ENCODE results near the gene ZNF438. TPM values are rescaled to one million over a fixed set of nuclear protein-coding genes. Genes with fewer than 3 reads are reported as not detected.

Gene ZNF438
- total and polyA plus RNA-seq, 2 of the 8 experiments (the other 6 are each of a cell fraction or from before 2014, with no cell fraction given), result 0.95 to 1.7 TPM

DNA sequence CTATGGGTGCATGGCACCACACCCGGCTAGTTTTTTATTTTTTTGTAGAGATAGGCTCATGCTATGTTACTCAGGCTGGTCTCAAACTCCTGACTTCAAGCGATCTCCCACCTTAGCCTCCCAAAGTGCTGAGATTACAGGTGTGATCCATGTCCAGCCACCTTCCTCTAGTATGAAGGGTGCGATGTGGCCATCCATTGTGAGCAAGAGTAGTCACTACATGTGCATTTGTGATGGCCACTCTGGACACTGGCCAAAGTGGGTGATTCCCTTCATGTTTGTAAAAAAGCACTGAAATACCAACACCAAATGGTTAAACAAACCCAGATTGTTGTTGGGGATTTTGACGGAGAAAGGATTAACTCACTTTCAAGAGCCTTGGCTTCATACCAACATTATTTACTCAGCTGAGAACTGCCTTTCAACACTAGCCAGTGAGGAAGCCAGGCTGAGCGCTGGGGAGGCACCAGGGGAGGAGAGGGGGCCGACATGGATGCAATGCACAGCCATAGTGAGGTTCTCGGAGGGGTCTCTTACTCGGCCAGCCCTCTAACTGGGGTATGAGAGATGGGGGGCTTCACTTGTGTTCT lies 204.0 kb downstream of the ZNF438 start (continued):
- TF ChIP-seq, protein P1, sequence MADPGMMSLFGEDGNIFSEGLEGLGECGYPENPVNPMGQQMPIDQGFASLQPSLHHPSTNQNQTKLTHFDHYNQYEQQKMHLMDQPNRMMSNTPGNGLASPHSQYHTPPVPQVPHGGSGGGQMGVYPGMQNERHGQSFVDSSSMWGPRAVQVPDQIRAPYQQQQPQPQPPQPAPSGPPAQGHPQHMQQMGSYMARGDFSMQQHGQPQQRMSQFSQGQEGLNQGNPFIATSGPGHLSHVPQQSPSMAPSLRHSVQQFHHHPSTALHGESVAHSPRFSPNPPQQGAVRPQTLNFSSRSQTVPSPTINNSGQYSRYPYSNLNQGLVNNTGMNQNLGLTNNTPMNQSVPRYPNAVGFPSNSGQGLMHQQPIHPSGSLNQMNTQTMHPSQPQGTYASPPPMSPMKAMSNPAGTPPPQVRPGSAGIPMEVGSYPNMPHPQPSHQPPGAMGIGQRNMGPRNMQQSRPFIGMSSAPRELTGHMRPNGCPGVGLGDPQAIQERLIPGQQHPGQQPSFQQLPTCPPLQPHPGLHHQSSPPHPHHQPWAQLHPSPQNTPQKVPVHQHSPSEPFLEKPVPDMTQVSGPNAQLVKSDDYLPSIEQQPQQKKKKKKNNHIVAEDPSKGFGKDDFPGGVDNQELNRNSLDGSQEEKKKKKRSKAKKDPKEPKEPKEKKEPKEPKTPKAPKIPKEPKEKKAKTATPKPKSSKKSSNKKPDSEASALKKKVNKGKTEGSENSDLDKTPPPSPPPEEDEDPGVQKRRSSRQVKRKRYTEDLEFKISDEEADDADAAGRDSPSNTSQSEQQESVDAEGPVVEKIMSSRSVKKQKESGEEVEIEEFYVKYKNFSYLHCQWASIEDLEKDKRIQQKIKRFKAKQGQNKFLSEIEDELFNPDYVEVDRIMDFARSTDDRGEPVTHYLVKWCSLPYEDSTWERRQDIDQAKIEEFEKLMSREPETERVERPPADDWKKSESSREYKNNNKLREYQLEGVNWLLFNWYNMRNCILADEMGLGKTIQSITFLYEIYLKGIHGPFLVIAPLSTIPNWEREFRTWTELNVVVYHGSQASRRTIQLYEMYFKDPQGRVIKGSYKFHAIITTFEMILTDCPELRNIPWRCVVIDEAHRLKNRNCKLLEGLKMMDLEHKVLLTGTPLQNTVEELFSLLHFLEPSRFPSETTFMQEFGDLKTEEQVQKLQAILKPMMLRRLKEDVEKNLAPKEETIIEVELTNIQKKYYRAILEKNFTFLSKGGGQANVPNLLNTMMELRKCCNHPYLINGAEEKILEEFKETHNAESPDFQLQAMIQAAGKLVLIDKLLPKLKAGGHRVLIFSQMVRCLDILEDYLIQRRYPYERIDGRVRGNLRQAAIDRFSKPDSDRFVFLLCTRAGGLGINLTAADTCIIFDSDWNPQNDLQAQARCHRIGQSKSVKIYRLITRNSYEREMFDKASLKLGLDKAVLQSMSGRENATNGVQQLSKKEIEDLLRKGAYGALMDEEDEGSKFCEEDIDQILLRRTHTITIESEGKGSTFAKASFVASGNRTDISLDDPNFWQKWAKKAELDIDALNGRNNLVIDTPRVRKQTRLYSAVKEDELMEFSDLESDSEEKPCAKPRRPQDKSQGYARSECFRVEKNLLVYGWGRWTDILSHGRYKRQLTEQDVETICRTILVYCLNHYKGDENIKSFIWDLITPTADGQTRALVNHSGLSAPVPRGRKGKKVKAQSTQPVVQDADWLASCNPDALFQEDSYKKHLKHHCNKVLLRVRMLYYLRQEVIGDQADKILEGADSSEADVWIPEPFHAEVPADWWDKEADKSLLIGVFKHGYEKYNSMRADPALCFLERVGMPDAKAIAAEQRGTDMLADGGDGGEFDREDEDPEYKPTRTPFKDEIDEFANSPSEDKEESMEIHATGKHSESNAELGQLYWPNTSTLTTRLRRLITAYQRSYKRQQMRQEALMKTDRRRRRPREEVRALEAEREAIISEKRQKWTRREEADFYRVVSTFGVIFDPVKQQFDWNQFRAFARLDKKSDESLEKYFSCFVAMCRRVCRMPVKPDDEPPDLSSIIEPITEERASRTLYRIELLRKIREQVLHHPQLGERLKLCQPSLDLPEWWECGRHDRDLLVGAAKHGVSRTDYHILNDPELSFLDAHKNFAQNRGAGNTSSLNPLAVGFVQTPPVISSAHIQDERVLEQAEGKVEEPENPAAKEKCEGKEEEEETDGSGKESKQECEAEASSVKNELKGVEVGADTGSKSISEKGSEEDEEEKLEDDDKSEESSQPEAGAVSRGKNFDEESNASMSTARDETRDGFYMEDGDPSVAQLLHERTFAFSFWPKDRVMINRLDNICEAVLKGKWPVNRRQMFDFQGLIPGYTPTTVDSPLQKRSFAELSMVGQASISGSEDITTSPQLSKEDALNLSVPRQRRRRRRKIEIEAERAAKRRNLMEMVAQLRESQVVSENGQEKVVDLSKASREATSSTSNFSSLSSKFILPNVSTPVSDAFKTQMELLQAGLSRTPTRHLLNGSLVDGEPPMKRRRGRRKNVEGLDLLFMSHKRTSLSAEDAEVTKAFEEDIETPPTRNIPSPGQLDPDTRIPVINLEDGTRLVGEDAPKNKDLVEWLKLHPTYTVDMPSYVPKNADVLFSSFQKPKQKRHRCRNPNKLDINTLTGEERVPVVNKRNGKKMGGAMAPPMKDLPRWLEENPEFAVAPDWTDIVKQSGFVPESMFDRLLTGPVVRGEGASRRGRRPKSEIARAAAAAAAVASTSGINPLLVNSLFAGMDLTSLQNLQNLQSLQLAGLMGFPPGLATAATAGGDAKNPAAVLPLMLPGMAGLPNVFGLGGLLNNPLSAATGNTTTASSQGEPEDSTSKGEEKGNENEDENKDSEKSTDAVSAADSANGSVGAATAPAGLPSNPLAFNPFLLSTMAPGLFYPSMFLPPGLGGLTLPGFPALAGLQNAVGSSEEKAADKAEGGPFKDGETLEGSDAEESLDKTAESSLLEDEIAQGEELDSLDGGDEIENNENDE (IDR thresholded peaks at IDR 0.05; ENCODE audit: insufficient replicate concordance, low read length), result no peak
- TF ChIP-seq RAD21 (IDR thresholded peaks at IDR 0.05 in 1 of 2, conservative IDR thresholded peaks at IDR 0.05 in 1 of 2; ENCODE audit: low read depth in 2 of 2, low read length in 2 of 2), result no peak
